Pancreas (tissue), 10 donors: ENCODE measurements around the gene SMG7. TPM values are rescaled to one million over a fixed set of nuclear protein-coding genes. Genes with fewer than 3 reads are reported as not detected.

Source experiments
- ATAC-seq, 4 donors: fragments of 200-7000 bp; cut with Tn5 transposase; one replicate each; pipeline versions ENCODE4 v1.8.0 to v1.9.1; 2020; ENCODE audit warnings: mild to moderate bottlenecking in 4 of 4, moderate library complexity in 4 of 4
- DNase-seq, 6 donors: peaks; one replicate each; pipeline ENCODE4 v3.0.0-alpha.2; 2020
- FAIRE-seq: peaks from 2 replicates; lab custom pipeline; 2012; peaks lifted over from hg19 to GRCh38; lab: Jason Lieb, UNC
- H3K27ac ChIP-seq, 4 donors: fragments of 200-600 bp; sonication (generic); 1 replicate in 3 of 4; 2 replicates in 1 of 4; pipeline versions ENCODE4 v1.5.0 to v1.8.0; 2020
- H3K27me3 ChIP-seq, 4 donors: fragments of 200-600 bp; one replicate each; pipeline ENCODE4 v1.8.0; 2021
- H3K36me3 ChIP-seq, 3 donors: fragments of 200-600 bp; sonication (generic) in 1 of 3; one replicate each; pipeline versions ENCODE4 v1.5.0 to v1.8.0; 2020 to 2021
- H3K4me1 ChIP-seq, 3 donors: fragments of 200-600 bp; one replicate each; pipeline ENCODE4 v1.8.0; 2021
- H3K4me3 ChIP-seq, 4 donors: fragments of 200-600 bp; sonication (generic) in 2 of 4; one replicate each; pipeline versions ENCODE4 v1.5.0 to v1.8.0; 2020 to 2021
- H3K9me3 ChIP-seq, 4 donors: fragments of 200-600 bp; one replicate each; pipeline ENCODE4 v1.8.0; 2021
- WGBS, 2 donors: extraction: QIAGEN DNeasy Blood & Tissue Kit; methylation state at CpG; one replicate each; pipeline ENCODE4 v1.1.7; 2013; 5-methylcytosine and 5-hydroxymethylcytosine counted together
- intact Hi-C, 3 donors: fragments of 100-400 bp; cut with DNase I; formaldehyde crosslinking; loops; one replicate each; pipeline versions ENCODE4 v1.11.1 to v1.14.2; 2022
- polyA plus RNA-seq, 2 donors: library from polyadenylated mRNA; stranded (reverse); fragments of 200-250 nt; gene quantifications; one replicate each; pipeline ENCODE4 v1.2.3, GENCODE V29; 2013
- total RNA-seq, 6 donors: library from RNA; stranded (reverse); fragmentation: NEBNext Ultra II Directional in 4 of 6; extraction: Animal tissue kit (Norgen Biotek cat#: 25700) in 4 of 6; gene quantifications; one replicate each; pipeline versions ENCODE4 v1.2.1 to v1.2.4, GENCODE V29; 2021 to 2023
- TF ChIP-seq, protein P1 (sequence below), 4 donors: fragments of 200-600 bp; sonication (generic) in 3 of 4; IDR thresholded peaks; one replicate each; pipeline versions ENCODE4 v1.5.0 to v1.8.0; 2021; ENCODE audit warnings: antibody characterized with exemption in 4 of 4
- donor health status: healthy with polysubstance abuse.
- donor health status: DM: no; HTN: no; CAD: no; lungs with moderate emphysema.
- donor health status: DM: no; HTN: no; CAD: no.
- donor health status: control.
- donor health status: control.
- donor health status: Bipolar disorder and iron deficiency.
- donor health status: DM: yes; HTN: yes; CAD: no.
- donor health status: DM: no; HTN: no; CAD: no.
- donor health status: DM: no; HTN: no; CAD: no.
- donor health status: DM: yes; HTN: yes; CAD: no.

Gene SMG7
- total and polyA plus RNA-seq, 8 donors: 11.7 to 36.5 (median 23.9) TPM

DNA sequence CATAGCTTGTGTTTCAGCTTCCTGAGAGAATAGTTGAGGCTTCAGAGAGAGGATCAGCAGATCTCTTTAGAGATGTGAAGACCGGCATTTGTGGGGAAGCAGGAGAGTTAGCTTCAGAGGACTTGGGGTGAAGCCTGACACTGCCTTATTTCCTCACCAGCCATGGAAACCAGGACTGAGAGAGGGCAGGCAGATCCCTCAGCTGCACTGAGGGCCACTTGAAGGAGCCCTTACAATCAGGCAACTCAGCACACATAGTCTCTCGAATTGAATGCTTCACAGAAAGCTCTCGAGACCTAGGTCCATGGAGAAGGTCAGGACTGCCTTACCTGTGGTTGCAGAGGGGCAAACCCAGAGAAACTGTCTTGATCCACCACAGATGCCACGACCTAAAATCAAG, 98.2 kb downstream of the SMG7 start:
- intact Hi-C loops: no loop called here
- Histone ChIP-seq H3K4me3 (no peak overlapping the region), H3K27ac (no peak overlapping the region), H3K9me3 (no peaks in the 10 kb centered on the region), H3K4me1 (peaks cover 0 to 4% (median 0%) of the 10 kb centered on the region in 3 donors), H3K27me3 (no peaks in the 10 kb centered on the region), H3K36me3 (no peaks in the 10 kb centered on the region)
- TF ChIP-seq, protein P1, sequence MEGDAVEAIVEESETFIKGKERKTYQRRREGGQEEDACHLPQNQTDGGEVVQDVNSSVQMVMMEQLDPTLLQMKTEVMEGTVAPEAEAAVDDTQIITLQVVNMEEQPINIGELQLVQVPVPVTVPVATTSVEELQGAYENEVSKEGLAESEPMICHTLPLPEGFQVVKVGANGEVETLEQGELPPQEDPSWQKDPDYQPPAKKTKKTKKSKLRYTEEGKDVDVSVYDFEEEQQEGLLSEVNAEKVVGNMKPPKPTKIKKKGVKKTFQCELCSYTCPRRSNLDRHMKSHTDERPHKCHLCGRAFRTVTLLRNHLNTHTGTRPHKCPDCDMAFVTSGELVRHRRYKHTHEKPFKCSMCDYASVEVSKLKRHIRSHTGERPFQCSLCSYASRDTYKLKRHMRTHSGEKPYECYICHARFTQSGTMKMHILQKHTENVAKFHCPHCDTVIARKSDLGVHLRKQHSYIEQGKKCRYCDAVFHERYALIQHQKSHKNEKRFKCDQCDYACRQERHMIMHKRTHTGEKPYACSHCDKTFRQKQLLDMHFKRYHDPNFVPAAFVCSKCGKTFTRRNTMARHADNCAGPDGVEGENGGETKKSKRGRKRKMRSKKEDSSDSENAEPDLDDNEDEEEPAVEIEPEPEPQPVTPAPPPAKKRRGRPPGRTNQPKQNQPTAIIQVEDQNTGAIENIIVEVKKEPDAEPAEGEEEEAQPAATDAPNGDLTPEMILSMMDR (IDR thresholded peaks at IDR 0.05): no peak
- 72 to 81% methylated on average over 4 of the region's 4 CpGs for WGBS, 2 donors
- ATAC-seq: no peak
- DNase-seq: no peak
- FAIRE-seq: no peak

DNA sequence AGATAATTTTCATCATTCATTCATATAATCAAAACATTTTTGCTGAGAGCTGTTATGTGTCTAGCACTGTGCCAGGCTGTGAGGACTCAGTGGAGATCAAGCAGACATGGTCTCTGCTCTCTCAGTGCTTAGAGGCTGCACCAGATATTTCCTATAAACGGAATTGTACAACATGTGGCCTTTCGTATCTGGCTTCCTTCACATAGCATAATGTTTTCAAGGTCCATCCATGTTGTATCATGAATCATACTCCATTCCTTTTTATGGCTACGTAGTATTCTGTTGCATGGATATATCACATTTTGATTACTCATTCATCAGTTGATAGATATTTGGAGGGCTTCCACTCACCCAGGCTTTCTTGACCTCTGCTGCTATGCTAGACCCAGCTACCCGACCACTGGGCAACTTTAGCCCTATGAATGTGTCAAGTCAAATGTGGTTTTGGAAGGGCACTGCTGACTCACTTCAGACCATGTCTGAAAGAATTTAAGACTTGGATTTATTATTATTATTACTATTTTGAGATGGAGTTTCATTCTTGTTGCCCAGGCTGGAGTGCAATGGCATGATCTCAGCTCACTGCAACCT, 99.5 kb downstream of the SMG7 start:
- TF ChIP-seq, protein P1 (IDR thresholded peaks at IDR 0.05): no peak
- H3K4me3 ChIP-seq: no peak overlapping the region
- H3K4me1 ChIP-seq: peaks cover 0 to 4% (median 0%) of the 10 kb centered on the region in 3 donors
- FAIRE-seq (no peak), DNase-seq (no peak), ATAC-seq (no peak)
- H3K36me3 ChIP-seq: no peaks in the 10 kb centered on the region
- no peak overlapping the region for H3K27ac ChIP-seq
- intact Hi-C loops: no loop called here
- H3K9me3 ChIP-seq: no peaks in the 10 kb centered on the region
- WGBS, 2 donors: 78 to 85% methylated on average over 4 of the region's 4 CpGs
- no peaks in the 10 kb centered on the region for H3K27me3 ChIP-seq

DNA sequence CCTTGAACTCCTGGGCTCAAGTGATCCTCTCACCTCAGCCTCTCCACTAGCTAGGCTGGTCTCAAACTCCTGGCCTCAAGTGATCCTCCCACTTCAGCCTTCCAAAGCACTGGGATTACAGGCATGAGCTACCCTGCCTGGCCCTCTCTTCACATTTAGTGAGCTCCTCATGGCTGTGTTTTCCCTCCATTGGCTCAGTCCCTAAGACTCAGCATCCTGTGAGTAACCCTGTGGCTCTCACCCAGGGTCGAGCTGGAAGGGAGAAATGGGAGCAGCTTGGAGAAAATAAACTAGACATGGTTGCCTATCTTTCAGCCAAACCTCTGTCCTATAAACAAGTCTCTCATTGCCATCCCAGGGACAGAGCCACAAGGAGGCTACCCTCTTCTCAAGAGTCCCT, 100.4 kb downstream of the SMG7 start:
- WGBS, 2 donors: 41 to 61% methylated on average over 1 of the region's 1 CpG
- FAIRE-seq: no peak

DNA sequence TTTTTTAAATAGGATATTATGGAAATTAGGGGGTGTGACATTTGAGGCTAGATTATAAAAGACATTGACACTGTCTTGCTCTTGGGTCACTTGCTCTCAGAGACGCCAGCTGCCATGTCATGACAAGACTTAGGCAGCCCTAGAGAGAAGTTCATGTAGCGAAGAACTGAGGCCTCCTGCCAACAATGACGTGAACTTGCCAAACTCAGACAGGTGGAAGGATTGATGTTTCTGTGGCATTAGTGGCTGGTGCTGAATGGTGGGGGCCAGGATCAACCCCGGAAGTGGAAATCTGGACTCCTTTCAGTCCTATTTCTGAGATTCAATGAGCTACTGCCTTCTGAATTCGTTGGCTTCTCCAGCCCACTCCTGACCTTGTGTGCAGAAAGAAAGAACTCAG, 103.3 kb downstream of the SMG7 start:
- intact Hi-C loops: no loop called here
- TF ChIP-seq, protein P1 (IDR thresholded peaks at IDR 0.05): no peak
- no peaks in the 10 kb centered on the region for H3K36me3 ChIP-seq
- H3K27ac ChIP-seq: no peak overlapping the region
- no peak overlapping the region for H3K4me3 ChIP-seq
- H3K27me3 ChIP-seq: no peaks in the 10 kb centered on the region
- no peaks in the 10 kb centered on the region for H3K9me3 ChIP-seq
- no peaks in the 10 kb centered on the region for H3K4me1 ChIP-seq
- DNase-seq (no peak), ATAC-seq (no peak), FAIRE-seq (no peak)
- 79 to 82% methylated on average over 5 of the region's 5 CpGs for WGBS, 2 donors

More for the DNA sequence above, 100.4 kb downstream of the SMG7 start:
- Histone ChIP-seq H3K36me3 (no peaks in the 10 kb centered on the region), H3K27ac (no peak overlapping the region), H3K4me1 (peaks cover 0 to 4% (median 0%) of the 10 kb centered on the region in 3 donors), H3K27me3 (no peaks in the 10 kb centered on the region), H3K9me3 (no peaks in the 10 kb centered on the region), H3K4me3 (no peak overlapping the region)
- TF ChIP-seq, protein P1 (IDR thresholded peaks at IDR 0.05): no peak
- DNase-seq (no peak), ATAC-seq (no peak)
- intact Hi-C loops: no loop called here

DNA sequence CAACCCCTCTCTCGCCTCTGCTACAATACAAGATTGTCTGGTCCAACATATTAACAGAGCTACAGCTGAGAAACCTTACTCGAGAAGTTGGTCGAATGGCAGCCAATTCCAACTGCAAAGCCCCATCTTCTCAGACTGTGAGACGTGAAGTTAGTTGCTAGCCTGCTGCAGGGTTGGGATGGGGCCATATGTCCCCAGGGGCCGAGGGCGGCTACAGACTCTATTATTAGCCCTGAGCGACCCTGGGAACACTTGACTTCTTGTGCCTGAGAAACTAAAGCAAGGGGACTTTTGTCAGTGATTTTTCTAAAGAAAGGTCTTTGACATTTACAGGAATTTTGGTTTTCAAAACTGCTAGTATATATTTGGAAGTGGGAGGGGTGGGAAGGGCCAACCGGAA, 104.2 kb downstream of the SMG7 start:
- H3K4me1 ChIP-seq: no peaks in the 10 kb centered on the region
- 70 to 76% methylated on average over 8 of the region's 8 CpGs for WGBS, 2 donors
- no peak overlapping the region for H3K27ac ChIP-seq
- H3K4me3 ChIP-seq: no peak overlapping the region
- no peak for DNase-seq
- H3K27me3 ChIP-seq: no peaks in the 10 kb centered on the region
- TF ChIP-seq, protein P1 (IDR thresholded peaks at IDR 0.05): no peak
- ATAC-seq: no peak
- H3K36me3 ChIP-seq: no peaks in the 10 kb centered on the region
- FAIRE-seq: no peak
- no peaks in the 10 kb centered on the region for H3K9me3 ChIP-seq
- intact Hi-C loops: no loop called here
